SKM-1 (cell line): ENCODE data around the gene TSKS.

ENCODE experiments used
- DNase-seq: peaks from one replicate; lab custom pipeline; 2025; ENCODE audit not compliant: unreplicated experiment; lab: John Stamatoyannopoulos, UW

Gene TSKS, protein sequence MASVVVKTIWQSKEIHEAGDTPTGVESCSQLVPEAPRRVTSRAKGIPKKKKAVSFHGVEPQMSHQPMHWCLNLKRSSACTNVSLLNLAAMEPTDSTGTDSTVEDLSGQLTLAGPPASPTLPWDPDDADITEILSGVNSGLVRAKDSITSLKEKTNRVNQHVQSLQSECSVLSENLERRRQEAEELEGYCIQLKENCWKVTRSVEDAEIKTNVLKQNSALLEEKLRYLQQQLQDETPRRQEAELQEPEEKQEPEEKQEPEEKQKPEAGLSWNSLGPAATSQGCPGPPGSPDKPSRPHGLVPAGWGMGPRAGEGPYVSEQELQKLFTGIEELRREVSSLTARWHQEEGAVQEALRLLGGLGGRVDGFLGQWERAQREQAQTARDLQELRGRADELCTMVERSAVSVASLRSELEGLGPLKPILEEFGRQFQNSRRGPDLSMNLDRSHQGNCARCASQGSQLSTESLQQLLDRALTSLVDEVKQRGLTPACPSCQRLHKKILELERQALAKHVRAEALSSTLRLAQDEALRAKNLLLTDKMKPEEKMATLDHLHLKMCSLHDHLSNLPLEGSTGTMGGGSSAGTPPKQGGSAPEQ

DNA sequence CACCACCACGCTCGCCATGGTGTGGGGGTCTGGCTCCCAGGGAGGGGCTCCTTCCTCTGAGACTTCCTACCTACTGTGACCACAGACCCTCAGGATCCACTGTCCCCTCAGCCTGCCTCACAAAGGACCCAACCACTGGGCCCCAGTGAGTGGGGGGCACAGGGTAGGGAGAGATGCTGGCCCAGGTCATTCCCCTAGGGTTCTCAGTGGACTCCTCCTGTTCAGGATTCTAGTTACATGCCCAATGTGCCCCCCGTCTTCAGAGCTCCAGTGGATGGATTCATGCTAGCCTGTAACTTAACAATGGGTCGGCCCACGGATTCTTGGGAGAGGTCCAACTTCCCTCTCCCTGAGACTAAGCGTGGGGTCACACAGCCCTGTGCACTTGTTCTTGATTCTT lies at the start of gene TSKS:
TSS of gene TSKS (minus strand) at position 77 of the 400 bp plus-strand sequence. CDS start at position 18, 59 bp downstream.
- no peak for DNase-seq

DNA sequence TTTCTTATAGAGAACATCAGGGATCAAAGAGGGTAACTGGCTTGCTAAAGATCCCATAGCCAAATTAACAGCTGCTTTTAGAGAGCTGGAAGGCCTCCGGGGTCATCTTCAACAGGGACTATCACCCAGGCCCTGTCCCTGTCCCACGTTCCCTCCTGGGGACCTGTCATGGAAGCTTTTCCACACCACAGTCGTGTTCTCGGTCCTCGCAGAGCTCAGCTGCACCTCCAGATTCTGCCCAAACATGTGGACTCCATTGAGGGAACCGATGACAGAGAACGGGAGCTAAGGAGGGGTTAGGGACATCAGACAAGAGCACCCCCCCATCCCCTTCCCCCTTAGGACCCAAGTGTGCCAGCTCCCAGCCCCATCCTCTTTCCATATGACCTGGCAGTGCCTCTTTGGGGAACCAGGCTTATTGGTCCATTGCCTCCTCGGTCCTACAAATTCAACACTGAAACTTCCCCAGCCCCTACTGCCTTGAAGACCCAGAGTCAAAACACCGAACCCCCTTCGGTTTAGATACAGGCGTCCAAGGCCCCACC lies 49.4 kb upstream of the TSKS start:
- DNase-seq: no peak

DNA sequence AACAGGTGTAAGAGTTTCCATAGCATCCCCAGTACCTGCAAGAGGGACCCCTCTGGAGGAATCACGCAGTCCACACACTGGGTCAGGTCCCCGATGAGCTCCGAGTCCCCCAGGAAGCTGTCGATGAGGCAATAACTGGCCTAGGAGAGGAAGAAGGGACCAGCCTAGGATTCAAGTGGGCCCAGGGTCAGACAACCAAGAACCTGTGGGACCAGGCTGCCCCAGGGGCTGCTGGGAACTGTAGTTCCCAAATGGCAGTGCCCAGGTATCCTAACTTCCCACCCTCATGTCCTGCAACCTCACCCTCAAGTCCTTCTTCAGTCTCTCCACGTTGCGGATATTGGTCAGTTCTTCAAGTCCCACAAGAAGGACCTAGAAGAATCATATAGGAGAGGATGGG lies 48.2 kb upstream of the TSKS start:
- no peak for DNase-seq

DNA sequence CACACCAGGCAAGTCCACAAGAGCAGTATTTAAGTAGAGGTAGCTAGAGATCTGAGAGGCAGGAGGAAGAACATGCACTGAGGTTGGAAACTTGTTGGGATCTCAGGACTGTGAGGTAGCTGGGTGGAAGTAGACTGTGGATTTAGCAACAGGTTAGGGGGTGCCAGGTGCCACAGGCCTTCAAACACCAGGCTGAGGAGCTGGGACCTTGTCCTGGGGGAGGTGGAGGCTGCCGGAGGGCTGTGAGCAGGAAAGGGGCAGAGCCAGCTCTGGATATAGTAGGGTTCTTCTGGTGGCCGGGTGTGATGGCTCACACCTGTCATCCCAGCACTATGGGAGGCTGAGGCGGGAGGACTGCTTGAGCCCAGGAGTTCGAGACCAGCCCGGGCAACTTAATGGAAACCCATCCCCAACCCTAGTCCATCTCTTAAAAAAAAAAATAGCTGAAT lies 46.9 kb upstream of the TSKS start:
- no peak for DNase-seq

DNA sequence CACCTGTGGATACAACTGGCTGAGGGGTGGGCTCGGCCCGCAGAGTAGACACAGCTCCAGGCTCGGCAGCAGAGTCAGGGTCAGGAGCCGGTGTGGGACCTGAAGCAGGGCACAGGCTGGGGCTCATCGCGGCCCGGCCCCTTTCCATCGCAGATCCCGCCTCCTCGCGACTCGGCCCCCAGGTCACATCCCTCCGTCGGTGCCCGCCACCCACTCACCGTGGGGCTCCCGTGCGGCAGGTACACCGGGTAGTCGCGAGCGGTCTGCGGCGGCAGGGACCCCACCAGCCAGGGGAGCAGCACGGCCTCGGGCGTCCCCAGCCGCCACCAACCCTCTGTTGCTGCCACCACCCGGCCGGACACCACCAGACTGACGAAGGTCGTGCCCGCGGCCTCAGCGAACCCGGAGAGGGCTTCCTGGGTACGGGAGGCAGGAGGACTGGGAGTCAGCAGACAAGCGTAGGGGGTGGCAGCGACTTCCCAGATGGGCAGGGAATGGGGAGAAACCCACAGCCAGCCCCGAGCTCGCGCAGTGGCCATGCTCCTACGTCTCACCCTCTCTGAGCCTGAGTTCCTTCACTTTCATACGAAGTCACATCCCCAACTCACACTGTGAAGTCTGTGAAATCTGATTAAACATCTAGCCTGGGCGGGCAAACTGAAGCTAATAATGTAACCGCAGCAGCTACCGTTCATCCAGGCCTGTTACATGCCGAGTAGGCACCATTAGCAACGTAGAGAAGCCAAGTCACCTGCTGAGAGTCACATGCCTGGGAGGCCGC lies 46.2 kb upstream of the TSKS start:
- DNase-seq: no peak

DNA sequence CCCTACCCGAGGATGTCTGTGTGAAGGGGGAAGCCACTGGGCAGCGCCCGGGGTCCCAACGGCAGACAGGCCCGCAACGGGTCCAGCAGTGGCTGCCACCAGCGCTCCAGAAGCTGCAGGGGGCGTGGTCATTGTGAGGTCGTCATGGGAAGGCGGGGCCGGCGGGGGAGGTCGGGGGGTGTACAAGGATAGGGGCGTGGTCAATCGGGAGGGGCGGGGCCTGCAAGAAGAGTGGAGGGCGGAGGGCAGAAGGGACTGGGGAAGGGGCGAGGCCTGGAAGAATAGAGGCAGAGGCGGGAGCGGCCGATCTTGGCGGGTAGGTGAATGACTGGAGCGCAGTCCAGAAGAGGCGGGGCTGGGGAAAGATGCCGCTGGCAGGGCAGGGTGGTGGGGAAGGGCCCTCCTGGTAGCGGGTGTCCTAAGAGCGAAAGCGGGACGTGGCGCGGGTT lies 45.6 kb upstream of the TSKS start:
- no peak for DNase-seq

DNA sequence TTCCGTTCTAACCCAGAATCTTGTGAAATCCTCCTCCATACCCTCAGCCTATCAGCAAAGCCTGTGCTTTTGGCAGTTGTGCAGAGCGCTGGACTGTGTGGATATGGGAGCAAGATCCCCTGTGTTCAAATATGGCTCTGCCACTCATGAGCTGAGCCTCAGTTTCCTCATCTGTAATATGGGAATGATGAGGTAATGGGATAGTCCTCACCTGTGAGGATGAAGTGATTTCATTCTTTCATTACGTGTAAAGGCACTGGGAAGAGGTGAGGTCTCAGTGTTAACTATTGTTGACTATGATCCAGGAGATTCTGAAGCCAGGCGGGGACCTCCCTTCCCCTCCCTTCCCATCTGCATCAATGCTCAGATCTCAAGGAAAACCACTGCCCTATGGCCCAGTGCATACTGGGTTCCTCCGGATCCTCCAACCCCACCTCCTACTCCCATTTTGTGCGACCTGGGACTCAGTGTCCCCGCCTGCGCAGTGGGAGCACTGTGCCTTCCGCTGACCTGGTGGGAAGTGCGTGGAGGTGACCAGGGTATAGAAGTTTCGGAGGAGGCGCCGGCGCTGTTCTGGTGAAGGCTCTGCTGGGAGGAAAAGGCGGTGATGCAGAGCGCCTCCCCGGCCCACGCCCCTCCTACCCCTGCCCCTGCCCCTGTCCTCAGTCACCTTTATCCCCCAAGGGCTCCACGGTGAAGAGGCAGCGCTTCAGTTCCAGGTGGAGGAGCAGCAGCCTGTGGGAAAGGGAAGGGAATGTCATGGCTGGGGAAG lies 45.0 kb upstream of the TSKS start:
- DNase-seq: no peak

DNA sequence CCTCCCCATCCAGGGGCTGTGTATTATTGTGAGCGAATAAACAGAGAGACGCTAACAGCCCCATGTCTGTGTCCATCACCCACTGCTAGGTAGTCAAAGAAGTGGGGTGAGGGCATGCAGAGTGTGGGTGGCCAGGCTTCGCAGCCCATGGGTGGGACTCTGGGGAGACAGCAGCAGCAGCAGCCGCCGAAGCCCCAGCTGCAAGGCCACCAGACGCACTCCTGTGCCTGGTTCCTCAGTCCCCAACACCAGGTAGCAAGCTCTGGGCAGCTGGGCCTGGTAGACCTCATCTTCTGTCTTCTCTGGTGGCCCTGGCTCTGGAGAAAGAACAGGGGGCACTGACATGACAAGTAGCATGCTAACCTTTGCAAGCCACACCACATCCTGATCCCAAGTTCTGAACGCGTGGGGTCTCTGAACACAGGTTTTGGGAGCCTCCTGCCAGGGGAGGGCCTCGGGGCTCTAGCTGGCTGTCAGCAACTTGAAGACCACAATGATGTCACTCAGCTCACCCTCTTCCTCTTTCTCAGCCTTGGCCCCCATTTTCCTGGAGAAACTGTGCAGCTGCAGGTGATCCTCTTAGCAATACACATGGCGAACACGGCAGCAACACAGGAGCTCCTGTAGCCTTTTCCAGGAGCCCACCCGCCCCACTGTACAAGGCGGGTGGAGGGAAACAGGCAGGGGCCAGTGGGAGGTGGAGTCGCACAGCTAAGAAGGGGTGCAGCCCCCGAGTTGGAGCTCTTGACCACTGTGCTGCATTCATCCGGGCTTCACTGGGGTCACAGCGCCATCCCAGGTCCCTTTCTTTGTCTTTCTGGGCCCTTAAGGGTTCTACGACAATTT lies 44.2 kb upstream of the TSKS start:
- peak; percentile 18 for DNase-seq

DNA sequence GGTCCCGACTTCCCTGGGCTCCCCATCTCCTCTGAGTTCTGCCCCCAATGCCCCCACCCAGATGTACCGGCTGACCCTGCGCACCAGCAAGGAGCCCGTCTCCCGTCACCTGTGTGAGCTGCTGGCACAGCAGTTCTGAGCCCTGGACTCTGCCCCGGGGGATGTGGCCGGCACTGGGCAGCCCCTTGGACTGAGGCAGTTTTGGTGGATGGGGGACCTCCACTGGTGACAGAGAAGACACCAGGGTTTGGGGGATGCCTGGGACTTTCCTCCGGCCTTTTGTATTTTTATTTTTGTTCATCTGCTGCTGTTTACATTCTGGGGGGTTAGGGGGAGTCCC lies 43.5 kb upstream of the TSKS start:
- no peak for DNase-seq

DNA sequence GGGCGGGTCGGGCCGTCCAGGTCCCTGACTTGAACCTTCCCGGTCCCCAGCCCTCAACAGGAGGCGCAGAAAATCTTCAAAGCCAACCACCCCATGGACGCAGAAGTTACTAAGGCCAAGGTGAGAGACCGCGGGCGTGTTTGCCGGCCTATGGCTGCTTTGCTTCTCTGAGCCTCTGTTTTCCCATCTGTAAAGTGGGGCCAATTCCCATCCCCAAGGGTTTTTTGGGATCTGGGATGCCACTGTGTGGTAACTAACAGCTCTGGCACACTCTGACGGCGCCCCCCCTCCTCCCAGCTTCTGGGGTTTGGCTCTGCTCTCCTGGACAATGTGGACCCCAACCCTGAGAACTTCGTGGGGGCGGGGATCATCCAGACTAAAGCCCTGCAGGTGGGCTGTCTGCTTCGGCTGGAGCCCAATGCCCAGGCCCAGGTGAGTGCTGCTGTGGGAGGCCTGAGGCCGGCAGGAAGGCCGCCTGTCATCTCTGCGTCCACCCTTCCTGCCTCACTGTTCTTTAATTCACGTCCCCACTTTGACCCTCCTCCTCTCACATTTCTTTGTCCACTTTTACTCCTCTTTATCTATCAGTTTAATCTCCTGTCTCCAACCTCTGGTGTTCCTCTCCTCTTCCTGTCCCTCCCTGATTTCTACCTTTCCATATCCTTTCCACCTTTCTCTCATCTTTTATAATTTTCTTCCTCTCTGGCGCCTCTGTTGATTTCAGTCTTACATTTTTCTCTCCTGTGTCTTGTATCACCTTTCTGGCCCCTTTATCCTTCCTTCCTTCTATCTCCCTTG lies 42.9 kb upstream of the TSKS start:
- DNase-seq: no peak

DNA sequence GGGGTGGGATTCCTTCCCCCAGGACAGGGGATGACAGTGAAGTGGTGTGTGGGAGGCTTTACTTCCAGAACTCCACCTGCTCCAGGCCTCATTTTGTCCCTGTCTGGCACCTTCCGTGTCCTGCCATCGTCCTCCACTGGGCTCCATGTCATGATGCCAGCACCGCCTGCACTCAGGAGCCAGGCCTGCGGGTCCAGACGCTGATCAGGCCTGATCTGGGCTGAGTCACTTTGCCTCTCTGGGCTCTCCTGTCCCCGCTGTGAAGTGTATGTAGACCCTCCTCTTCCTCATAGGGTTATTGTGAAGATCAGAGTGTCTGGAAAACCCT lies 40.4 kb upstream of the TSKS start:
- DNase-seq: no peak

DNA sequence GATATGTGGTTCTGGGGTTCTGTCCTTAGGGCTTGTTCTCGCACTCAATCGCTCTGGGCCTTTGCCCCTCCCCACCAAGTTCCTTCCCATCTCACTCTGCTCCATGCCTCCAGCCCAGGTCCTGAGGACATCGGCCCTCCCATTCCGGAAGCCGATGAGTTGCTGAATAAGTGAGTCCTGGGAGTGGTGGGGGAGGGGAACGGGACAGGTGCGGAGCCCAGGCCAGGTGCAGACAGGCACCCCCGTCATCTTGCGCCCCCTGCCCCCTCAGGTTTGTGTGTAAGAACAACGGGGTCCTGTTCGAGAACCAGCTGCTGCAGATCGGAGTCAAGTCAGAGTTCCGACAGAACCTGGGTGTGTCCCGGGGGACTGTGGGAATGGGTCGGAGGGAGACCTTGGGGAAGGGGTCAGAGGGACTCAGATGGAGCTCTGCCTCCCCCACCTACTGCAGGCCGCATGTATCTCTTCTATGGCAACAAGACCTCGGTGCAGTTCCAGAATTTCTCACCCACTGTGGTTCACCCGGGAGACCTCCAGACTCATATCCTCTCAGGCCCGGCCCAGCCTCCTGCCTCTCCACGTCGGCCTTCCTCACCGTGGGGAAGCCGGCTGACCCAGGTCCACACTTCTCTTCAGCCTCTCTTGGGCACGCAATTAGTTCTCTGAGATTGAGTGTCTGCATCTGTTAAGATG lies 39.9 kb upstream of the TSKS start:
- DNase-seq: no peak

DNA sequence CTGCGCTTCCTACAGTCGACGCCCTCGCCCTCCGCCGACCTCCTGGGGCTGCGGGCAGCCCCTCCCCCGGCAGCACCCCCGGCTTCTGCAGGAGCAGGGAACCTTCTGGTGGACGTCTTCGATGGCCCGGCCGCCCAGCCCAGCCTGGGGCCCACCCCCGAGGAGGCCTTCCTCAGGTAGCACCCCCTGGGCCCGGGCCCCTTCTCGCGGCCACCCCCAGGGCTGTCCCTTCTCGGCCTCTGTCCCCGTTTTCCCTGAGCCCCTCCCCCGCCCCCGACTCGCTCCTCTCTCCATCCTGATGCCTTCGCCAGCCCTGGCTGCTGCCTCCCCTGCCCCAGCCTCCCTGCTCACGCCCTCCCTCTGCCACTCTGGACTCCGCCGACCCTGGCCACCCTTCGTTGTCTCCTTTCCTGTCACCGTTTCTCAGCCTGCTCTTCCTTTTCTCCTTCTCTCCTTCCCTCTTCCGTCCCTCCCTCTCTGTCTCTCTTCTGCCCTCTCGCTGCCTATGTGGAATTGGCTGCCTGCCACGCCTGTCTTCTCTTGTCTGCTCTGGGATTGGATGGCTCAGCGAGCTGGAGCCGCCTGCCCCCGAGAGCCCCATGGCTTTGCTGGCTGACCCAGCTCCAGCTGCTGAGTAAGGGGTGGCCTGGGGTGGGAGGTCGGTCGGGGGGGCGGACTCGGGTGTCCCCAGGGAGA lies 39.0 kb upstream of the TSKS start:
- no peak for DNase-seq

DNA sequence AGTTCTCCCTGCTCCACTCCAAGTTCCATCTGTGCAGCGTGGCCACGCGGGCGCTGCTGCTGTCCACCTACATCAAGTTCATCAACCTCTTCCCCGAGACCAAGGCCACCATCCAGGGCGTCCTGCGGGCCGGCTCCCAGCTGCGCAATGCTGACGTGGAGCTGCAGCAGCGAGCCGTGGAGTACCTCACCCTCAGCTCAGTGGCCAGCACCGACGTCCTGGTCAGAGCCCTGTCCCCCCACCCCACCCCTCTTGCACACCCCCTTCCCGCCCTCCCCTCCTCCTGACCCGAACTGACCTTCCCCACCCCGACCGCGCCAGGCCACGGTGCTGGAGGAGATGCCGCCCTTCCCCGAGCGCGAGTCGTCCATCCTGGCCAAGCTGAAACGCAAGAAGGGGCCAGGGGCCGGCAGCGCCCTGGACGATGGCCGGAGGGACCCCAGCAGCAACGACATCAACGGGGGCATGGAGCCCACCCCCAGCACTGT lies 38.3 kb upstream of the TSKS start:
- DNase-seq: no peak

DNA sequence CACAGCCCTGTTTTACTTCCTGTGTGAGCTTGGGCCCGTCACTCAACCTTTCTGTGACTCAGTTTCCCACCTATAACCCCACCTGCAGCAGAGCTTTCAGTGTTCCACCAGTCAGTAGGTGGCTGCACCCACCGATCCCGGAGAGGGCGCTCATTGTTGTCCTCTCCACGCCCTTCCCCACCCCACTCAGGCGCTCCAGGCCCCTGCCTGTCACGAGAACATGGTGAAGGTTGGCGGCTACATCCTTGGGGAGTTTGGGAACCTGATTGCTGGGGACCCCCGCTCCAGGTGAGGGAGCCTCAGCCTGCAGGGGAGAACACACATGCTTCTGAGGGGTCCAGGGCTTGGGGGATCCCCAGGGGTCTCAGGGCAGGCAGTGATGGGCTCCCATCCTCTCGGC lies 37.7 kb upstream of the TSKS start:
- no peak for DNase-seq

DNA sequence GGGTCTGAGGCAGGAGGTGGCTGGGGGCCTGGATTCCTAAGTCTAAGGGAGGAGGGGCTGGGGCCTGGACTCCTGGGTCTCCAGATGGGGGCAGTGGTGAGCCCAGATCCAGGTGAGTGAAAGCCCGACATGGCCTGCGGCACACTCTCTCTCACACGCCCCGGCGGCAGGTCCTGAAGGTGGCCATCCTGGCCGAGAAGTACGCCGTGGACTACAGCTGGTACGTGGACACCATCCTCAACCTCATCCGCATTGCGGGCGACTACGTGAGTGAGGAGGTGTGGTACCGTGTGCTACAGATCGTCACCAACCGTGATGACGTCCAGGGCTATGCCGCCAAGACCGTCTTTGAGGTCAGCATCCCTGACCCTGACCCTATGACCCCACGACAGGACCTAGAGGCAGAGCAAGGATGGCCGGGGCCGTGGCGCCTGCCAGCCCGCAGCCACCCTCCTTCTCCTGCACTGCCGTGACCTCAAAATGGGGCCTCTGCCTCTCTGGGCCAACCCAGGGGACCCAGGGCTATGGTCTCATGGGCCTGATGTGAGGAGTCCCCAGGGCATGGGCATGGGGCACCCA lies 36.8 kb upstream of the TSKS start:
- no peak for DNase-seq

DNA sequence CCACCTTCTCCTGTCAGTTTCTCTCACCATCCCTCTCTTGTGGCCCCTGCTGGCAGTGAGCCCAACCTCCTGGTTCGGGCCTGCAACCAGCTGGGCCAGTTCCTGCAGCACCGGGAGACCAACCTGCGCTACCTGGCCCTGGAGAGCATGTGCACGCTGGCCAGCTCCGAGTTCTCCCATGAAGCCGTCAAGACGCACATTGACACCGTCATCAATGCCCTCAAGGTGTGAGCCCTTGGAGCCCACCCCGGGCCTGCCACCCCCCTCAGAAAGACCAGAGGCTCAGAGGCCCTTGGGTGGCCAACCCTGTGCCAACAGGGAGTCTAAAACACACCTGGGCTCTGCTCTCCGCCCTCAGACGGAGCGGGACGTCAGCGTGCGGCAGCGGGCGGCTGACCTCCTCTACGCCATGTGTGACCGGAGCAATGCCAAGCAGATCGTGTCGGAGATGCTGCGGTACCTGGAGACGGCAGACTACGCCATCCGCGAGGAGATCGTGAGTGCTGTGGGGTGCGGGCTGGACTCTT lies 36.2 kb upstream of the TSKS start:
- DNase-seq: no peak
